Progenitor cell of endocrine pancreas (in vitro differentiated cells): ENCODE measurements around the gene BICRA. TPM values are rescaled to one million over a fixed set of nuclear protein-coding genes. Genes with fewer than 3 reads are reported as not detected.
A peak's percentile ranks its signal among the peaks of the same experiment; 100 is the strongest.
"Not testable (repeated sequence)": the region's sequence is repeated elsewhere in the genome, so short reads cannot be mapped to it uniquely, and the experiment has no call there.

Experiments
- DNase-seq: peaks from one replicate; pipeline ENCODE4 v3.0.0; 2021; ENCODE audit warnings: low spot score; ENCODE audit not compliant: unreplicated experiment
- H3K27ac Mint-ChIP-seq: 2 replicates; pipeline ENCODE4 v1.8.0; 2021; ENCODE audit warnings: mild to moderate bottlenecking, moderate library complexity, mixed read lengths
- H3K27me3 Mint-ChIP-seq: 2 replicates; pipeline ENCODE4 v1.8.0; 2021; ENCODE audit warnings: mixed read lengths
- H3K36me3 Mint-ChIP-seq: 2 replicates; pipeline ENCODE4 v1.8.0; 2022; ENCODE audit warnings: mixed read lengths; ENCODE audit not compliant: insufficient read depth
- H3K4me1 Mint-ChIP-seq: 2 replicates; pipeline ENCODE4 v1.8.0; 2021; ENCODE audit warnings: low read depth, mixed read lengths
- H3K4me3 Mint-ChIP-seq: 2 replicates; pipeline ENCODE4 v1.8.0; 2021; ENCODE audit warnings: low read depth, mild to moderate bottlenecking, moderate library complexity, mixed read lengths
- H3K9me3 Mint-ChIP-seq: 2 replicates; pipeline ENCODE4 v1.8.0; 2021; ENCODE audit warnings: low read depth, mixed read lengths
- CTCF ChIP-seq: fragments of 200-600 bp; sonication (generic); IDR thresholded peaks from one replicate; pipeline ENCODE4 v1.5.0; 2021; ENCODE audit warnings: antibody characterized with exemption, mild to moderate bottlenecking; ENCODE audit not compliant: unreplicated experiment
- total RNA-seq: library from RNA; stranded (reverse); gene quantifications from 2 replicates; pipeline ENCODE4 v1.2.1, GENCODE V29; 2021

BICRA gene
- total RNA-seq, 1 donor from 2014 or later = 37.4 TPM

- H3K27ac Mint-ChIP-seq = peak within 1 kb of the TSS; percentile 99
- no peak for TF ChIP-seq CTCF
- DNase-seq = peak; percentile 93
- peak within 1 kb of the TSS; percentile 100 for H3K4me3 Mint-ChIP-seq
- peaks cover 17% of the 10 kb centered on the region for H3K27me3 Mint-ChIP-seq
- no peaks in the 10 kb centered on the region for H3K9me3 Mint-ChIP-seq
- H3K36me3 Mint-ChIP-seq = peaks cover 8% of the 10 kb centered on the region
- peaks cover 6% of the 10 kb centered on the region for H3K4me1 Mint-ChIP-seq
These were observed 136.3 kb downstream of the BICRA start, which contains the start of gene NOP53 for GRCh38 chr19:47745010-47745901. Gene NOP53 (plus strand): TSS chr19:47745546. CDS start chr19:47745560, 14 bp downstream.

GRCh38 chr19:47746129-47746528 is 137.2 kb downstream of the BICRA start:
- not testable (repeated sequence) for H3K4me1 Mint-ChIP-seq, DNase-seq, H3K36me3 Mint-ChIP-seq, H3K9me3 Mint-ChIP-seq
- peaks cover 17% of the 10 kb centered on the region for H3K27me3 Mint-ChIP-seq
- peak overlapping the region; percentile 99 for H3K27ac Mint-ChIP-seq
- peak overlapping the region; percentile 100 for H3K4me3 Mint-ChIP-seq

GRCh38 chr19:47749326-47749725 is 140.4 kb downstream of the BICRA start:
- Mint-ChIP-seq H3K4me3 (no peak overlapping the region), H3K27me3 (no peaks in the 10 kb centered on the region), H3K9me3 (no peaks in the 10 kb centered on the region), H3K27ac (no peak overlapping the region), H3K4me1 (peaks cover 6% of the 10 kb centered on the region), H3K36me3 (peaks cover 19% of the 10 kb centered on the region)
- TF ChIP-seq CTCF = no peak
- DNase-seq = no peak

GRCh38 chr19:47750752-47751151 is 141.8 kb downstream of the BICRA start:
- no peak overlapping the region for H3K27ac Mint-ChIP-seq
- H3K27me3 Mint-ChIP-seq = no peaks in the 10 kb centered on the region
- H3K36me3 Mint-ChIP-seq = peaks cover 19% of the 10 kb centered on the region
- TF ChIP-seq CTCF = no peak
- no peak overlapping the region for H3K4me3 Mint-ChIP-seq
- peaks cover 3% of the 10 kb centered on the region for H3K4me1 Mint-ChIP-seq
- DNase-seq = no peak
- no peaks in the 10 kb centered on the region for H3K9me3 Mint-ChIP-seq

GRCh38 chr19:47752440-47753211 is 143.7 kb downstream of the BICRA start:
- TF ChIP-seq CTCF = no peak
- H3K4me3 Mint-ChIP-seq = no peak overlapping the region
- no peaks in the 10 kb centered on the region for H3K9me3 Mint-ChIP-seq
- no peak overlapping the region for H3K27ac Mint-ChIP-seq
- no peak for DNase-seq
- H3K36me3 Mint-ChIP-seq = peaks cover 24% of the 10 kb centered on the region
- H3K27me3 Mint-ChIP-seq = no peaks in the 10 kb centered on the region
- H3K4me1 Mint-ChIP-seq = no peaks in the 10 kb centered on the region

Other genes starting within 250 kb of the BICRA start
- gene MEIS3, start 189.6 kb upstream of the BICRA start, total RNA-seq = 25.5 and 30.8 TPM in 2 replicates
- 1.2 and 1.4 TPM in 2 replicates for gene SLC8A2, start 137.2 kb upstream of the BICRA start, total RNA-seq
- 29.9 and 30.5 TPM in 2 replicates for gene KPTN, start 124.9 kb upstream of the BICRA start, total RNA-seq
- gene NAPA, start 94.1 kb upstream of the BICRA start, total RNA-seq = 77.8 and 80.0 TPM in 2 replicates
- not detected in 2 replicates for gene ZNF541, start 36.0 kb upstream of the BICRA start, total RNA-seq
- 0.41 and 0.64 TPM in 2 replicates for gene EHD2, start 104.3 kb downstream of the BICRA start, total RNA-seq
- 301 and 312 TPM in 2 replicates for gene NOP53, start 136.4 kb downstream of the BICRA start, total RNA-seq
- 342 and 392 TPM in 2 replicates for gene SELENOW, start 169.6 kb downstream of the BICRA start, total RNA-seq
- gene TPRX1, start 195.4 kb downstream of the BICRA start, total RNA-seq = not detected in 2 replicates
- not detected in 2 replicates for gene CRX, start 212.8 kb downstream of the BICRA start, total RNA-seq